HG03139 (cell line): ENCODE data around the gene CCZ1.
"Not testable (repeated sequence)": the region's sequence is repeated elsewhere in the genome, so short reads cannot be mapped to it uniquely, and the experiment has no call there.

ENCODE experiments used
- ATAC-seq: cut with Tn5 transposase; IDR thresholded peaks from one replicate; pipeline ENCODE4 v1.9.1; 2021; ENCODE audit not compliant: unreplicated experiment

CCZ1 gene

DNA sequence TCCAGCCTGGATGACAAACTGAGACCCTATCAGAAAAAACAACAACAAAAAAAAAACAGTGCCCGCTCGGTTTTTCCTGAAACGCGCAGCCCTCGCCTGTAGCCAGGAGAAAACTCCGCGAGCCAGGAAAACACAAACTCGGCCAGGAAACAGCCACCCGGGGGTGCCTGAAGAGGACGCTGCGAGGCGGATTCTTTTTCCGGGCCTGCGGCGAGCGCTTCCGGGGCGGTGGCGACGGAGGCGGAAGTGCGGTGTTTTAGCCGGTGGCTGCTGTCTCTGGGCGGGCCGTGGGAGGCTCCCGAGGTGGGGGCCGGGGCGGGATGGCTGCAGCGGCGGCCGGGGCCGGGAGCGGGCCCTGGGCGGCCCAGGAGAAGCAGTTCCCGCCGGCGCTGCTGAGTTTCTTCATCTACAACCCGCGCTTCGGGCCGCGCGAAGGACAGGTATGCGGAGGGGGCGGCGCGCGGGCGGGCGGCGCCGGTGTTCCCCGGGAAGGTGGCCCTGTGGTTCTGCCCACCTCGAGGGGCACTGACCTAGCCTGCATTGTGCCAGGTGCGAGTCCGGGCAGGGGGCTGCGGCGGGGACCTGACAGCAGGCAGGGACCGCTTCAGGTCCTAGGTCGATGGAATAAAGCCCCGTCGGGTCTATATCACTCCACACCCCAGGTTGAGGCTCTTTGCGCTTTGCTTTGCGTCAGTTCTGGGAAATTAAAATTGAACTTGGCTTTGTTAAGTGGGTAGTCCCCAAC lies at the start of gene CCZ1:
Gene CCZ1 (plus strand): TSS at position 254 of the 745 bp plus-strand sequence. CDS start 67 bp downstream, at position 321.
- ATAC-seq: peak; percentile 87

DNA sequence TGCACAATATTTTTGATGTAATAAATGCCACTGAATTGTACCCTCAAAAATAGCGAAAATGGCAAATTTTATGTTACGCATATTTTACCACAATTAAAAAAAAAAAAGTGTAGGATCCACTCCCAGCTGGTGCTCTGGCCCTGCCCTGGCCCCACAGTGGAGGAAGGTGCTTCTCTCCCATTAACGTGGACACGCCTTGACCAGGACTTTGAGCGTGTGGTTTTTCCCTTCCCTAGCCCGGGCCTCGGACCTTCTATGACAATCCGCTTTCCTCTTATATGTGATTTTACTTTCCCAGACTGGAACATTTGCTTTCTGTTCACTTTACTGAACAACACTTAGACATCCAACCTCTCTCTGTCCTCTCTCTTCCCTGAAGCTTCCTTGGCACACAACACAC lies 47.6 kb upstream of the CCZ1 start:
- no peak for ATAC-seq

DNA sequence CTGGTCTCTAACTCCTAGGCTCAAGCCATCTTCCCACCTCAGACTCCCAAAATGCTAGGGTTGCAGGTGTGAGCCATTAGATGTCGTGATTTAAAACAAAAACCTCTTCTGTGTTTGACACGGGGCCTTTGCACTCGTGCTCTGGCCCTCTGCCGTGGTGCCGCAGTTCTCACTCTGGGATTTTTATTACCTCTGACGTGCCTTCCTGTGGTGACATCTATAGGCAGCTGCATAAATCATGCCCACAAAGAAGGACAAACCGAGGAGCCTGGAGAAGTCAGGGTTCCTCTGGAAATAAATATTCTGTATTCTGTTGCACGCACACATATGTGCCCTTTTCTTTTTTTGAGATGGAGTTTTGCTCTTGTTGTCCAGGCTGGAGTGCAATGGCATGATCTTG lies 43.8 kb upstream of the CCZ1 start:
- ATAC-seq: no peak

DNA sequence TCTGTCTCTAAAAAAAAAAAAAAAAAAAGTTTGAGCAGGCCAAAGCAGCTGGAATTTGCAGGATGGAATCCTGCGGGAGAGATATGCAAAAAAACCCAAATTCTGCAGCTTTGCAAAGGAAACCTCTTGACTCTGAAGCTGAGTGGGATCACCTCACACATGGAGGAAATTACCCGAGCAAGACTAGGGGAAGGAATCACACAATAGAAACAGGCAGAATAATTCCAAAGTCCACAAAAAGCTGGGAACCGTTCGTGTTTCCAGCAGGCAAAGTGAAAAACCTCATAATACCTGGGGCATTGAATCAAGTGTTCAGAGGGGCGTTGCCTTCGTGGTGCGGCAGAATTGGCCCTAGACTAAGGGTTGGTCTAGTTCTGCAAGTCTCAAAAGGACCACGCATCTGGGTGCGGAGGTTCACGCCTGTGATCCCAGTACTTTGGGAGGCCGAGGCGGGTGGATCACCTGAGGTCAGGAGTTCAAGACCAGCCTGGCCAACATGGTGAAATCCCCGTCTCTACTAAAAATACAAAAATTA lies 41.4 kb upstream of the CCZ1 start:
- not testable (repeated sequence) for ATAC-seq

DNA sequence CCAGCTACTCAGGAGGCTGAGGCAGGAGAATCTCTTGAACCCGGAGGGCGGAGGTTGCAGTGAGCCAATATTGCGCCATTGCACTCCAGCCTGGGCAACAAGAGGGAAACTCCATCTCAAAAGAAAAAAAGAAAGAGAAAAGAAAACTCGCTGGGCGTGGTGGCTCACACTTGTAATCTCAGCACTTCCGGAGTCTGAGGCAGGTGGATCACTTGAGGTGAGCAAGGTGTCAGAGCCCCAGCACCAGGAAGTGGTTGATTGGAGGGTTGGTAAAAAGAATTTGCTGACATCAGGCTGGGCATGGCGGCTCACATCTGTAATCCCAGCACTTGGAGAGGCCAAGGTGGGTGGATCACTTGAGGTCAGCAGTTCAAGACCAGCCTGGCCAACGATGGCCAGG lies 40.0 kb upstream of the CCZ1 start:
- ATAC-seq: not testable (repeated sequence)

DNA sequence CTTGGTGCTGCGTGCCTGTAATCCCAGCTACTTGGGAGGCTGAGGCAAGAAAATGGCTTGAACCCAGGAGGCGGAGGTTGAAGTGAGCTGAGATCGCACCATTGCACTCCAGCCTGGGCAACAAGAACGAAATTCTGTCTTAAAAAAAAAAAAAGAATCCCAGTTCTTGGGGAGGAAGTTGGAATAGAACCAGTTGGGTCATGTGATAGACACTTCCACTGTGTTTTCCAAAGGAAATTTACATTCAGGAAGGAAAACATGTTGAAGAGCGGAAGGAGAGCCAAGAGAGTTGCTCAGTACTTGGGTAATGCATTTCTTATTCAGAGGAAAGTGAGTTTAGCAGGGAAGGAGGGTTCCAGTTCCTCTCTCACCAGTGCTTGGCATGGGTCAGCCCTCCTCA lies 37.3 kb upstream of the CCZ1 start:
- ATAC-seq: not testable (repeated sequence)

DNA sequence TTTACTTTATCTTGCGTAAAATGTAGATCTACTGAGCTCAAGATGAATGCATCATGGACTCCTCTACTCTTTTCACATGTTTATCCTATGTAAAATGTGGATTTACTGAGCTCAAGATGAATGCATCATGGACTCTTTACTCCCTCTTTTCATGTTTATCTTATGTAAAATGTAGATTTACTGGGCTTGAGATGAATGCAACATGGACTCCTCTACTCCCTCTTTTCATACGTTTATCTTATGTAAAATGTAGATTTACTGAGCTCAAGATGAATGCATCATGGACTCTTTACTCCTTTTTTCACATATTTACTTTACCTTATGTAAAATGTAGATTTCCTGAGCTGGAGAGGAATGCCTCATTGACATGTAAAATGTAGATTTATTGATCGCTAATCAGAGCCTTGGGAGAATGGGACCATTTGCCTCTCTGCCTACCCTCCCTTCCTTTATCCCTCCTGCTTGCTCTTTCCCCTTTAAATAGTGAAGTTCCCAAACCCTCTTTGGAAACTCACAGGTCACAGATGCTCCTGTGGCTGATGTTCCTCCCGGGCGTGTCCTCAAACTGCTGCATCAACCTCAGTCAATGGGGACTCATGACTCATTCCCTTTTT lies 35.7 kb upstream of the CCZ1 start:
- not testable (repeated sequence) for ATAC-seq

DNA sequence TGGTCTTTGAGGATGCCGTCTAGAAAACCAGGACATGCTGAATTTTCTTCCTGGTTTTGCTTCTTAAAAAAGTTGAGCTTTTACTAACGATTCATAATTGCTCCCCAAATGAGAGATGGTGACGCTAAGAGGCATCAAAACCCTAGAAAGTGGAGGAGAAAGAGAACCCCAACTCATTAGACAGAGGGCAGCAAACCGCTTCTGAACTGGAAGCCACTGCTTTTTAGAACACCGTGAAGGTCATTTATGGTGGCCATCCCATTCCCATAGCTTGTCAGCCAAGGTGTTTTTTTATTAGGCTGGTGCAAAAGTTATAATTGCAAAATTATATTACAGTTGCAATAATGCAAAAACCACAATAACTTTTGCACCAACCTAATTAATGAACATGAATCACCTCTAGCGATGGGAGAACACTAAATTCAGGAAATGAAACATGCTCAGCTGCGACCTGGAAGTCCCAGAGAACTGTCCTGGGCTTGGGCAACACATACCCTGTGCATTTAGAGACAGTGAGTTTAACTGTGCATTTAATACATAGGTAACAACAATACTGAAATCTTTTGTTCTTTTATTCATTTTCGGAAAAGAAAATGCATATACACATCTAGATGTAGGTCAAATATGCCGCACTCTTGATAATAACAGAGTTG lies 33.1 kb upstream of the CCZ1 start:
- not testable (repeated sequence) for ATAC-seq

DNA sequence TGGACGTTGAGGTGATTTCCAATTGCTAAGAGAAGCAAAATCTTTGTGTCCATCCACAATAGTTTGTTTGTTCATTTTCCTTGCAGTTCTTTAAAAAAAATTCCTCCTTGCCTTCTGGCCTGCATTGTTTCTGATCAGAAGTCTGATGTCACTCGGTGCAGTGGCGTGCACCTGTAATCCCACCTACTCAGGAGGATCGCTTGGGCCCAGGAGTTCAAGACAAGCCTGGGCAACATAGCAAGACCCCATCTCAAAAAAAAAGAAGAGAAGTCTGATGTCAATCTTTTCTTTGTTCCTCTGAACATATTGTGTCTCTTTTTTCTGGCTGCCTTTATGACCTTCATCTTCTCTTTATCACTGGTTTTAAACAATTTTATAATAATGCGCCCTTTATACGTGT lies 31.5 kb upstream of the CCZ1 start:
- ATAC-seq: no peak

DNA sequence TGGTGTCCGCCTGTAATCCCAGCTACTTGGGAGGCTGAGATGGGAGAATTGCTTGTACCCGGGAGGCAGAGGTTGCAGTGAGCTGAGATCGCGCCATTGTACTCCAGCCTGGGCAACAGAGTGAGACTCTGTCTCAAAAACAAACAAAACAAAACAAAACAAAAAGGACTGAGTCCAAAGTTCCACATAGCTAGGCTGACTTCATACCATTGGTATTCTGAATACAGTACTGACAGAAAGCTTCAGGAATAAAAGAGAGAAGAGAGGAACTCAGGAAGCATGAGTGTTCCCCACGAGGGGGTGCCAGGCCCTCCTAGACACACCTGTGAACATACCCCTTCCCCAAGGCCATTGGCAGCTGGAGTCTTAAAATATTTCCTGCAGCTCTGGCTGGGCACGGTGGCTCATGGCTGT lies 29.6 kb upstream of the CCZ1 start:
- ATAC-seq: not testable (repeated sequence)

DNA sequence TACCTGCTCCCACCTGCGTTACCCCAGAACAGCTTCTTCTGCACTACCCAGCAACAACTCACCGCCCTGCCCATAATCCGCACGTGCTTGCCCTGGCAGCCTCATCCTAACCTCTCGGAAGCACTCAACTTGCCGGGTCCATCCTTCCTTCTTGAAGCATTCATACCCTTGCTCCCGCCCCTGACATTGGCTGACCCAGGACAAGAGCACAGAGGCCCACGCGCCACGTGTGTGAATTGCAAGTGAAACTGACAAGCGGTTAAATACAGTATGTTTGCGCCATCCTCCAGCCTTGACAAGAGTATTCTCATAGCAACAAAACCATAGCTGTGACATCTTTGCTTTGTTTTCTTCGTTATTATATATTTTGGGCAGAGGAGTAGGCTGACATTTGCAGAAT lies 28.8 kb upstream of the CCZ1 start:
- ATAC-seq: no peak

DNA sequence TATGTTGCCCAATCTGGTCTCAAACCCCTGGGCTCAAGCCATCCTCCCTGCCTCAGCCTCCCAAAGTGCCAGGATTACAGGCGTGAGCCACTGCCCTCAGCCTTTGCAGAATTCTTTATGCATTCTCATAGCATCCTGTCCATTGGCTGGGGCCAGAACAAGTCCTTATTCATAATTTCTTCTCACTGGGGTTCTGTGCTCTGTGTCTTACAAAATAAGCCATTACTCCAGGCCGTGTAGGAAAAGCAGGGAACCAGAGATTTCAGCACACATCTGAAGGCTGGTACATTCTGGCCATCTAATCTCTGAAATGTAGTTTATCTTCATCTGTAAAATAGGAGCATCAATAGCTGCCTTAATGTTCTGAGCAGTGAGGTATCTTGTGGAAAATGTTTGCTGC lies 28.2 kb upstream of the CCZ1 start:
- no peak for ATAC-seq

DNA sequence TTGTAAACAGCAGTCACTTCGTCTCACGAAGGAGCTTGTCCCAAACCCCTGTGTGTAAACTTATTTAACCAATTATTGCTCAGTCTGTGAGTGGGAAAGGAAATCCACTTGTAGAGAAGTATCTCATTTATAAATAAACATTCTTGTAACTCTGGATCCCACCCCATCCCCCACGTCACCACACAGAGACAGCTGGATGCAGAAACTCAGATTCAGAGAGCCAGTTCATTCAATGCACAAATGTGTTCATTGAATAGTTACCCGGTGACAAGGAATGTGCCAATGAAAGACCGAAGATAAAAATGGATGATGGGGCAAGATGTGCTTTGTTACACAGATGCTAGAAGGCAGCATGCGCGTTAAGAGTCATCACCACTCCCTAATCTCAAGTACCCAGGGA lies 26.2 kb upstream of the CCZ1 start:
- ATAC-seq: no peak

DNA sequence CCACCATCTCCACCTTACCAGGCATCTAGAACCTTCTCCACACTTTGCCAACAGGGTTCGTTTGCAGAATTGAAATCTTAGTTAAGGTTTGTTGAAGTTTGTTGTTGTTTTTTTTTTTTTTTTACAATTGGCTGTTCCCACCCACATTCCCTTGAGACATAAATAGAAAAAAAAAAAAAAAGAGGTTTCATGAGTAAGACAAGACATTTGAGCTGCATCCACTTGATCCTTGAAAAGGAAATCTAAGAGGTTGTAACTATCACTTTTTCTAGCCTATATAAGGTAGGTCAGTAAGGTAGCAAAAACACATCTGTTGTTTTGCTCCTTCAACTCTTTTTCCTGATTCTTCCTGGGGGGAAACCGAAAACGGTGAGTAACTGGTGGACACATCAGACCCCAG lies 18.9 kb upstream of the CCZ1 start:
- not testable (repeated sequence) for ATAC-seq

DNA sequence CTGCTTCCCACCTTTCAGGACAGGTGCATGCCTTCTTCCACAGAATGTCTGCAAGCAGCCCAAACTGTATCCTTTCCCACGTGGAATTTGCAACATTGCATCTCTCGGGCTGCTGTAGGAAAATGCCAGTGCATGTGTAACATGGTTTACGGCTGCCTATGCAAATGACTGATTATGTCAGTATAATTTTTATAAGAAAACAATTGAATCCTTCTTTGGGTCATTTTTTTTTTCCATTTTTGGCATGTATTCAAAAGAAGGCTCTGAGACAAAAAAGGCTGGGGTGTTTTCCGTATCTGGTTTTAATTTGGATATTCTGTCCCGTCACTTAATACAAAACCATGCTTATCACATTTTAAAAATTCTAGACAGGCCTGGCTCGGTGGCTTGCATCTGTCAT lies 18.4 kb upstream of the CCZ1 start:
- ATAC-seq: not testable (repeated sequence)

DNA sequence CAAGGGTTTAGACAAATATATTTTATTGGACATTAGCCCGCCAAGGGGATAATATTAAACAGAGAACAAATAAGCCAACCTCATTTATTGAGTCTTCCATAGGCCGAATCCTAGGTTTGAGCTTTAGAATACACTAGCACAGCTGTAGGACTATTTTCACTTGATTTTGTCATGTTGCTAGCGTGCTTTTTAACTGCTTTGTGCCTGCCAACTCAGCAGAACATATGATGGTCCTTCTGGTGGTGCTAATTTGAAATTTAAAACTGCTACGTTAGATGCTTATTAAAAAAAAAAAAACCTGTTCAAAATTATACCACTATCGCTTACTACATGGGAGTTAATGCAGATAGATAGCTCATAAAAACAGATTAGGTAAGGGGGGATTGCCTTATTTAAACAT lies 14.1 kb upstream of the CCZ1 start:
- not testable (repeated sequence) for ATAC-seq

DNA sequence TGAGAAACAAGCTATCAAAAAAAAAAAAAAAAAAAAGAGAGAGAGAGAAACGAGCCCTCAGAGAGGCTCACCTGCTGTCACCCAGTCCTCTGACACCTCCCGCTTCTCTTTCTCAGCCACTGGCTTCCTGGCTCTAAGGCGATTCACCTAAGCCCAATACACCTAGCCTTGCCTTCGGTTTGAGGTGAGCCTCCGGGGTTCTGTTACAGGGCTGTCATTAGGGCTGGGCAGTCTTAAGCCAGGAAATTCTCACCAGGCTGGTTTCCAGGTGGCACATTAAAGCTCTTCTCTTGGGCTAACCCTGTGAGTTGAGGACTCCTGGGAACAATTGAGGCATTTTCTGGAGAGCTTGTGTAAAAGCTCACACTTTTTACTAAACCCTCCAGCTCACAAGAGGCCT lies 10.5 kb upstream of the CCZ1 start:
- not testable (repeated sequence) for ATAC-seq

DNA sequence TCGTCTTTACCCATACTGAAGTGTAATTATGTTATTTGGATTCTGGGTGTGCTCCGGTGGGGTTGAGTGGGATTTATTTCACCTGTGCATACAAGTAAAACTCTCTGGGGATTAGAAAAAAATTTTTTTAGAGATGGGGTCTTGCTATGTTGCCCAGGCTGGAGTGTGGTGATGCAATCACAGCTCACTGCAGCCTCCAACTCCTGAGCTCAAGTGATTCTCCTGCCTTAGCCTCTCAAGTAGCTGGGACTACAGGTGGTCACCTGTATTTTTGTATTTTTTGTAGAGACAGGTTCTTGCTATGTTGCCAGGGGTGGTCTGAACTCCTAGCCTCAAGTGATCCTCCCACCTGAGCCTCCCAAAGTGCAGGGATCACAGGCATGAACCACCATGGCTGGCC lies 8.3 kb upstream of the CCZ1 start:
- ATAC-seq: not testable (repeated sequence)

DNA sequence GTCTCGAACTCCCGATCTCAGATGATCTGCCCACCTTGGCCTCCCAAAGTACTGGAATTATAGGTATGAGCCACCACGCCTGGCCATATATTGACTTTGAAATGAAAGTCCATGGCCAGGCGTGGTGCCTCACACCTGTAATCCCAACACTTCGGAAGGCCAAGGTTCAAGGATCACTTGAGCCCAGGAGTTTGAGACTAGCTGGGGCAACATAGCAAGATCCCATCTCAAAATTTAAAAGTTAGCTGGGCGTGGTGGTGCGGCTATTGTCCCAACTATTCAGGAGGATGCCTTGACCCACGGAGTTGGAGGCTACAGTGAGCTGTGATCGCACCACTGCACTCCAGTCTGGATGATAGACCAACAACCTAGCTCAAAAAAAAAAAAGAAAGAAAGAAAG lies 6.0 kb upstream of the CCZ1 start:
- ATAC-seq: no peak

DNA sequence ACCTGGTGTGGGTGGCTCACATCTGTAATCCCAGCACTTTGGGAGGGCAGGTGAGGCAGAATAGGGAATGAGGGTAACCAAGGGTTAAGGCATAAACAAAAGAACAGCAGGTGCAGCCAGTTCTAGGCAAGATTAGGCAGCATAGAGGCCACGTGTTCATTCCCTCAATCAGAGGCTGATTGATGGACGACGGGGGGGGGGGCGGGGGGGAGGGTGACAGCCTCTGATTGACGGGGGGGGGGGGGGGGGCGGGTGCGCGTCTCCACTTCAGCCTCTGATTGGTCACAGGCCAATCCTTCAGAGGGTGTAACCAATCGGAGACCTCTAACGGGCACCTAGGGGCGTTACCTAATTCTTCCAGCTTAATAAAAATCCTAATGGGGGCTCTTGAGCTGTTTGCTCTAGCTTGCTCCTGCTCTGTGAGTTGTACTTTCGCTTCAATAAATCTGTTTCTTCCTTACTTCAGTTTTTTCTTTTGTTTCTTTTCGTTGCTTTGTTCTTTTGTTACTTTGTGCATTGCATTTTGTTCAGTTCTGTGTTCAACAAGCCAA lies 1.1 kb upstream of the CCZ1 start:
- ATAC-seq: not testable (repeated sequence)

DNA sequence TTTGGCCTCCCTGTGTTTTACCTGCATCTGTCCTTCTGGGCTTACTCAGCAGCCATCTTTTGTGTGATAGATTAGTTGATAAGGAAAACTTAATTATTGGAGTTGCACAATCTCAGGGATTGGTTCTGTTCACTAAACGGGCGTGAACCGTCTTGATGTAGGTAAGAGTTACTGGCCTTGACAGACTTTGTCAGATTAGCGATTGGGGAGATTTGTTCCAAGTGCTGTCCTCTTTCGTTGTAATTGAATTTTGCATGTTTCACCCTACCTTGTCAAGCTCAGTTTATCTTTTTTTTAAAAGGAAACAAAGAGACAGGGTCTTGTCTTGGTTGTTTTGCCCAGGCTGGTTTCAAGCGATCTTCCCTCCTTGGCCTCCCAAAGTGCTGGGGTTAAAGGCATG lies 4.5 kb downstream of the CCZ1 start:
- not testable (repeated sequence) for ATAC-seq

DNA sequence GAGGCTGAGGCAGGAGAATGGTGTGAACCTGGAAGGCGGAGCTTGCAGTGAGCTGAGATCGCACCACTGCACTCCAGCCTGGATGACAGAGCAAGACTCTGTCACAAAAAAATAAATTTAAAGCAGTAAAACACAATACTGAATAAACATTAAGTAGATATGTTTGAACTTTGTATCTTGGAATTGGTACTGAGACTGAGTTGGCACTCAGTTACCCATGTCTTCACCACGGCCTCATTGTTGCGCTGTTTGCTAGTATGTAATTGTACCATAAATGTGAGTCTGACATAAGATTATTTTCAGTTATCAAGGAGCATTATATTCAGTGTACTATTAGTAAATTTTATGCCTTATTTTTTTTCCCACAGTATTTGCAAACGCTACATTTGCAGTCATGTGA lies 6.2 kb downstream of the CCZ1 start:
- not testable (repeated sequence) for ATAC-seq
